HG03139 (cell line): ENCODE measurements around the gene CXorf51B.
"Not testable (repeated sequence)": the region's sequence is repeated elsewhere in the genome, so short reads cannot be mapped to it uniquely, and the experiment has no call there.

Source experiments
- ATAC-seq: cut with Tn5 transposase; IDR thresholded peaks from one replicate; pipeline ENCODE4 v1.9.1; 2021; ENCODE audit not compliant: unreplicated experiment

Gene CXorf51B

GRCh38 chrX:146809471-146809870, at the start of gene CXorf51B:
Gene CXorf51B (plus strand): TSS chrX:146809771. CDS start chrX:146809792, 21 bp downstream.
- not testable (repeated sequence) for ATAC-seq

- ATAC-seq: not testable (repeated sequence)
These were observed 5.1 kb downstream of the CXorf51B start, which contains the start of gene CXorf51A for GRCh38 chrX:146814644-146815043. Gene CXorf51A (minus strand): TSS chrX:146814744. CDS start chrX:146814723, 21 bp downstream.

GRCh38 chrX:146831994-146832393, 22.4 kb downstream of the CXorf51B start:
- ATAC-seq: no peak

GRCh38 chrX:146854281-146854680, 44.7 kb downstream of the CXorf51B start:
- no peak for ATAC-seq
